A549 (cell line): ENCODE data around the gene ARHGAP30. TPM values are rescaled to one million over a fixed set of nuclear protein-coding genes. Genes with fewer than 3 reads are reported as not detected.

Experiments
- ATAC-seq, 2 experiments: fragments of 200-7000 bp in 1 of 2; fragments of >200 bp in 1 of 2; cut with Nextera tagmentation in 1 of 2; cut with Tn5 transposase in 1 of 2; 3 replicates each; pipeline versions ENCODE4 v1.8.0 to v1.9.1; 2018 to 2020; ENCODE audit warnings: mild to moderate bottlenecking in 1 of 2, moderate library complexity in 1 of 2
- CTCF ChIA-PET: fragments of 300-600 bp; sonication (Branson Sonifier 250); formaldehyde crosslinking; extraction: SDS; loops from one replicate; lab custom pipeline; 2021; ENCODE audit warnings: antibody characterized with exemption, inconsistent platforms; lab: Yijun Ruan, JAX
- POLR2A ChIA-PET: fragments of 350-600 bp; formaldehyde crosslinking; extraction: SDS; loops from one replicate; lab custom pipeline; 2021; ENCODE audit warnings: antibody characterized with exemption, inconsistent platforms; lab: Yijun Ruan, JAX
- DNase-seq, 2 experiments: peaks; one replicate each; pipeline versions ENCODE4 v3.0.0 to v3.0.0-alpha.2; 2011 to 2016; ENCODE audit warnings: low read depth in 1 of 2, low spot score in 1 of 2
- FAIRE-seq: peaks from 2 replicates; lab custom pipeline; 2011; peaks lifted over from hg19 to GRCh38; lab: Jason Lieb, UNC
- H3K27ac ChIP-seq, 2 experiments: fragments of >200 bp; sonication (Bioruptor Twin); formaldehyde crosslinking; 3 replicates each; pipeline ENCODE4 v1.5.1; 2016 to 2017
- H3K4me1 ChIP-seq: fragments of >200 bp; sonication (Bioruptor Twin); formaldehyde crosslinking; 3 replicates; pipeline ENCODE4 v1.6.1; 2016
- H3K4me2 ChIP-seq: fragments of >200 bp; sonication (Bioruptor Twin); formaldehyde crosslinking; 3 replicates; pipeline ENCODE4 v1.6.1; 2016
- H3K4me3 ChIP-seq: fragments of >200 bp; sonication (Bioruptor Twin); formaldehyde crosslinking; 3 replicates; pipeline ENCODE4 v1.5.1; 2016
- H3K9me3 ChIP-seq: fragments of >200 bp; sonication (Bioruptor Twin); formaldehyde crosslinking; 3 replicates; pipeline ENCODE4 v1.6.1; 2016
- CBX8 ChIP-seq: fragments of 200-600 bp; sonication (generic); IDR thresholded peaks from 2 replicates; pipeline ENCODE4 v1.6.1; 2016
- CEBPB ChIP-seq, 2 experiments: fragments of >200 bp in 1 of 2; sonication (Bioruptor Twin) in 1 of 2; formaldehyde crosslinking in 1 of 2; IDR thresholded peaks; 2 replicates each; pipeline ENCODE4 v1.6.1; 2012 to 2016
- HOXA7 ChIP-seq: fragments of 250-450 bp; sonication (Bioruptor Pico); IDR thresholded peaks from 2 replicates; pipeline ENCODE4 v1.5.0; 2020; ENCODE audit warnings: mild to moderate bottlenecking, moderate library complexity
- MAFK ChIP-seq: fragments of 450-650 bp; IDR thresholded peaks from 2 replicates; pipeline ENCODE4 v1.6.1; 2014; ENCODE audit not compliant: partially characterized antibody
- NPAS2 ChIP-seq: fragments of 250-450 bp; sonication (Bioruptor Pico); IDR thresholded peaks from 2 replicates; pipeline ENCODE4 v1.8.0; 2022; ENCODE audit warnings: mild to moderate bottlenecking, moderate library complexity, borderline replicate concordance
- RARB ChIP-seq: fragments of 250-450 bp; sonication (Bioruptor Pico); IDR thresholded peaks from 2 replicates; pipeline ENCODE4 v1.8.0; 2021; ENCODE audit warnings: mild to moderate bottlenecking, moderate library complexity
- RCOR1 ChIP-seq: fragments of 150-350 bp; IDR thresholded peaks from 2 replicates; pipeline ENCODE4 v1.6.1; 2014; ENCODE audit warnings: antibody characterized with exemption, low read length, low read depth
- RFX5 ChIP-seq: fragments of 450-650 bp; IDR thresholded peaks from 2 replicates; pipeline ENCODE4 v1.7.1; 2014; ENCODE audit warnings: antibody characterized with exemption, mild to moderate bottlenecking, moderate library complexity
- RNF2 ChIP-seq: fragments of 200-600 bp; sonication (generic); IDR thresholded peaks from 2 replicates; pipeline ENCODE4 v1.6.1; 2016; ENCODE audit warnings: low read depth, mild to moderate bottlenecking, antibody characterized with exemption, moderate library complexity, borderline replicate concordance
- TFCP2L1 ChIP-seq: fragments of 250-450 bp; sonication (Bioruptor Pico); IDR thresholded peaks from 2 replicates; pipeline ENCODE4 v1.5.0; 2021; ENCODE audit warnings: mild to moderate bottlenecking
- WGBS: methylation state at CpG from one replicate; pipeline ENCODE4 v1.1.6; 2017; ENCODE audit errors: missing lambda C conversion rate; 5-methylcytosine and 5-hydroxymethylcytosine counted together
- polyA plus RNA-seq, 4 experiments: library from polyadenylated mRNA; depleted of rRNA in 3 of 4; stranded (reverse); fragments of >200 nt; fragmentation: RNase III in 1 of 4; extraction: RNeasy Plus Mini Kit Qiagen cat#74134 plus additional on column Dnase treatment in 1 of 4; gene quantifications; 2 replicates in 3 of 4; 3 replicates in 1 of 4; pipeline ENCODE4 v1.2.3, GENCODE V29; 2011 to 2017
- TF ChIP-seq, protein P1 (sequence below): fragments of 200-600 bp; sonication (generic); IDR thresholded peaks from 2 replicates; pipeline ENCODE4 v1.6.1; 2016; ENCODE audit warnings: antibody characterized with exemption, mild to moderate bottlenecking, moderate library complexity
- TF ChIP-seq, protein P2 (sequence below): fragments of 250-450 bp; sonication (Bioruptor Pico); IDR thresholded peaks from 2 replicates; pipeline ENCODE4 v1.5.0; 2021; ENCODE audit warnings: mild to moderate bottlenecking, moderate library complexity, borderline replicate concordance
- TF ChIP-seq, protein P3 (sequence below): IDR thresholded peaks from 2 replicates; pipeline ENCODE4 v1.6.1; 2012
- TF ChIP-seq, protein P4 (sequence below): fragments of >200 bp; sonication (Bioruptor Twin); formaldehyde crosslinking; IDR thresholded peaks from 3 replicates; pipeline ENCODE4 v1.6.1; 2016

ARHGAP30 gene
- polyA plus RNA-seq, 2 of the 4 experiments (the other 2 are of a cell fraction): 0.06 to 0.13 TPM

- TF ChIP-seq, protein P1, sequence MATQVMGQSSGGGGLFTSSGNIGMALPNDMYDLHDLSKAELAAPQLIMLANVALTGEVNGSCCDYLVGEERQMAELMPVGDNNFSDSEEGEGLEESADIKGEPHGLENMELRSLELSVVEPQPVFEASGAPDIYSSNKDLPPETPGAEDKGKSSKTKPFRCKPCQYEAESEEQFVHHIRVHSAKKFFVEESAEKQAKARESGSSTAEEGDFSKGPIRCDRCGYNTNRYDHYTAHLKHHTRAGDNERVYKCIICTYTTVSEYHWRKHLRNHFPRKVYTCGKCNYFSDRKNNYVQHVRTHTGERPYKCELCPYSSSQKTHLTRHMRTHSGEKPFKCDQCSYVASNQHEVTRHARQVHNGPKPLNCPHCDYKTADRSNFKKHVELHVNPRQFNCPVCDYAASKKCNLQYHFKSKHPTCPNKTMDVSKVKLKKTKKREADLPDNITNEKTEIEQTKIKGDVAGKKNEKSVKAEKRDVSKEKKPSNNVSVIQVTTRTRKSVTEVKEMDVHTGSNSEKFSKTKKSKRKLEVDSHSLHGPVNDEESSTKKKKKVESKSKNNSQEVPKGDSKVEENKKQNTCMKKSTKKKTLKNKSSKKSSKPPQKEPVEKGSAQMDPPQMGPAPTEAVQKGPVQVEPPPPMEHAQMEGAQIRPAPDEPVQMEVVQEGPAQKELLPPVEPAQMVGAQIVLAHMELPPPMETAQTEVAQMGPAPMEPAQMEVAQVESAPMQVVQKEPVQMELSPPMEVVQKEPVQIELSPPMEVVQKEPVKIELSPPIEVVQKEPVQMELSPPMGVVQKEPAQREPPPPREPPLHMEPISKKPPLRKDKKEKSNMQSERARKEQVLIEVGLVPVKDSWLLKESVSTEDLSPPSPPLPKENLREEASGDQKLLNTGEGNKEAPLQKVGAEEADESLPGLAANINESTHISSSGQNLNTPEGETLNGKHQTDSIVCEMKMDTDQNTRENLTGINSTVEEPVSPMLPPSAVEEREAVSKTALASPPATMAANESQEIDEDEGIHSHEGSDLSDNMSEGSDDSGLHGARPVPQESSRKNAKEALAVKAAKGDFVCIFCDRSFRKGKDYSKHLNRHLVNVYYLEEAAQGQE: no peak
These were observed 13.5 kb upstream of the ARHGAP30 start (continued) for GRCh38 chr1:161082996-161083747.

DNA sequence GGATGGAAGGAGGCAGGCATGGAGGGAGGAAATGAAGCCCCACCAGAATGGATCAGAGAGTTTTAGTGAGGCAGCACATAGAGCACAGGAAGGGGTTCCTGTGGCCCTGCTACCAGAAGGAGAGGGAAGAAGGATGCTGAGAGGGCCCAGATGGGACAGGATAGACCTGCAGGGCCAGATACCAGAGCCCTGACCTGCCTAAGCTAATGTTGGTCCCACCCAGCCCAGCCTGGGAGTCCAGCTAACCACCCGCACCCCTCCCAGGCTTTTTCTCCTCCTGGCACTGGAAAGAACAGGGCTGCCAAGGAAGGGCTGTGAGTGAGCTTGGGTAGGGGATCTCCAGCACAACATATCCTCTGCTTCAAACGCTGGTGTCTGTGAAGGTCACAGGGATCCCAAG is 12.8 kb upstream of the ARHGAP30 start:
- Histone ChIP-seq H3K9me3 (no peaks in the 10 kb centered on the region), H3K27ac (peak overlapping the region; percentile 88), H3K4me3 (no peak overlapping the region), H3K4me2 (peak overlapping the region; percentile 69), H3K4me1 (peaks cover 55% of the 10 kb centered on the region)
- ChIA-PET POLR2A (interaction anchor here (1.6 kb wide), 1 partner anchor 38 kb away, joined by 3 read pairs; no protein-coding TSS in a partner anchor), CTCF (interaction anchor here (1.2 to 12.7 kb wide), 5 partner anchors 9 to 23 kb away, joined by 4 to 167 read pairs (median 6); partner anchors contain the start of gene KLHDC9)
- ATAC-seq: no peak
- FAIRE-seq: no peak
- TF ChIP-seq RNF2 (no peak), MAFK (no peak), TFCP2L1 (CRISPR knock-in tag) (no peak), NPAS2 (CRISPR knock-in tag) (no peak), CBX8 (no peak), RFX5 (no peak), RCOR1 (no peak), HOXA7 (CRISPR knock-in tag) (no peak), CEBPB (IDR thresholded peaks at IDR 0.05) (no peak), RARB (CRISPR knock-in tag) (no peak)
- TF ChIP-seq, protein P1: no peak
- TF ChIP-seq, protein P2, sequence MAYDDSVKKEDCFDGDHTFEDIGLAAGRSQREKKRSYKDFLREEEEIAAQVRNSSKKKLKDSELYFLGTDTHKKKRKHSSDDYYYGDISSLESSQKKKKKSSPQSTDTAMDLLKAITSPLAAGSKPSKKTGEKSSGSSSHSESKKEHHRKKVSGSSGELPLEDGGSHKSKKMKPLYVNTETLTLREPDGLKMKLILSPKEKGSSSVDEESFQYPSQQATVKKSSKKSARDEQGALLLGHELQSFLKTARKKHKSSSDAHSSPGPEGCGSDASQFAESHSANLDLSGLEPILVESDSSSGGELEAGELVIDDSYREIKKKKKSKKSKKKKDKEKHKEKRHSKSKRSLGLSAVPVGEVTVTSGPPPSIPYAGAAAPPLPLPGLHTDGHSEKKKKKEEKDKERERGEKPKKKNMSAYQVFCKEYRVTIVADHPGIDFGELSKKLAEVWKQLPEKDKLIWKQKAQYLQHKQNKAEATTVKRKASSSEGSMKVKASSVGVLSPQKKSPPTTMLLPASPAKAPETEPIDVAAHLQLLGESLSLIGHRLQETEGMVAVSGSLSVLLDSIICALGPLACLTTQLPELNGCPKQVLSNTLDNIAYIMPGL: no peak
- TF ChIP-seq, protein P3, sequence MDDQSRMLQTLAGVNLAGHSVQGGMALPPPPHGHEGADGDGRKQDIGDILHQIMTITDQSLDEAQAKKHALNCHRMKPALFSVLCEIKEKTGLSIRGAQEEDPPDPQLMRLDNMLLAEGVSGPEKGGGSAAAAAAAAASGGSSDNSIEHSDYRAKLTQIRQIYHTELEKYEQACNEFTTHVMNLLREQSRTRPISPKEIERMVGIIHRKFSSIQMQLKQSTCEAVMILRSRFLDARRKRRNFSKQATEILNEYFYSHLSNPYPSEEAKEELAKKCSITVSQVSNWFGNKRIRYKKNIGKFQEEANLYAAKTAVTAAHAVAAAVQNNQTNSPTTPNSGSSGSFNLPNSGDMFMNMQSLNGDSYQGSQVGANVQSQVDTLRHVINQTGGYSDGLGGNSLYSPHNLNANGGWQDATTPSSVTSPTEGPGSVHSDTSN: no peak
- TF ChIP-seq, protein P4, sequence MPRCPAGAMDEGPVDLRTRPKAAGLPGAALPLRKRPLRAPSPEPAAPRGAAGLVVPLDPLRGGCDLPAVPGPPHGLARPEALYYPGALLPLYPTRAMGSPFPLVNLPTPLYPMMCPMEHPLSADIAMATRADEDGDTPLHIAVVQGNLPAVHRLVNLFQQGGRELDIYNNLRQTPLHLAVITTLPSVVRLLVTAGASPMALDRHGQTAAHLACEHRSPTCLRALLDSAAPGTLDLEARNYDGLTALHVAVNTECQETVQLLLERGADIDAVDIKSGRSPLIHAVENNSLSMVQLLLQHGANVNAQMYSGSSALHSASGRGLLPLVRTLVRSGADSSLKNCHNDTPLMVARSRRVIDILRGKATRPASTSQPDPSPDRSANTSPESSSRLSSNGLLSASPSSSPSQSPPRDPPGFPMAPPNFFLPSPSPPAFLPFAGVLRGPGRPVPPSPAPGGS: no peak
- WGBS: 92% methylated on average over 2 of the region's 2 CpGs
- no peak for DNase-seq
